Ascending aorta (tissue), 2 donors: ENCODE measurements around the gene SUMO4. TPM values are rescaled to one million over a fixed set of nuclear protein-coding genes. Genes with fewer than 3 reads are reported as not detected.

ENCODE experiments used
- DNase-seq, 2 donors: peaks; one replicate each; pipeline ENCODE4 v3.0.0-alpha.2; 2019; ENCODE audit warnings: low spot score in 2 of 2
- H3K27ac ChIP-seq, 2 donors: fragments of 200-600 bp; sonication (generic); one replicate each; pipeline ENCODE4 v1.5.1; 2016 to 2017; ENCODE audit warnings: mild to moderate bottlenecking in 1 of 2
- H3K27me3 ChIP-seq: fragments of 200-600 bp; sonication (generic); one replicate; pipeline ENCODE4 v1.5.1; 2017
- H3K36me3 ChIP-seq, 2 donors: fragments of 200-600 bp; sonication (generic); one replicate each; pipeline ENCODE4 v1.5.1; 2016
- H3K4me1 ChIP-seq, 2 donors: fragments of 200-600 bp; sonication (generic); one replicate each; pipeline ENCODE4 v1.5.1; 2016 to 2017; ENCODE audit warnings: mild to moderate bottlenecking in 1 of 2
- H3K4me3 ChIP-seq, 2 donors: fragments of 200-600 bp; sonication (generic); one replicate each; pipeline ENCODE4 v1.5.1; 2016 to 2017; ENCODE audit warnings: mild to moderate bottlenecking in 1 of 2
- H3K9me3 ChIP-seq, 2 donors: fragments of 200-600 bp; sonication (generic); one replicate each; pipeline ENCODE4 v1.5.1; 2016
- CTCF ChIP-seq, 3 experiments: fragments of 200-600 bp in 2 of 3; fragments of 450-650 bp in 1 of 3; sonication (generic) in 2 of 3; IDR thresholded peaks; one replicate each; pipeline ENCODE4 v1.5.1; 2016 to 2019; ENCODE audit warnings: antibody characterized with exemption in 3 of 3, mild to moderate bottlenecking in 1 of 3, moderate library complexity in 1 of 3
- intact Hi-C: fragments of 100-400 bp; cut with DNase I; formaldehyde crosslinking; loops from one replicate; pipeline ENCODE4 v1.15.1; 2023
- total RNA-seq: library from RNA; depleted of rRNA; stranded (reverse); fragments of >200 nt; gene quantifications from one replicate; pipeline ENCODE4 v1.1.0, GENCODE V29; 2016

Gene SUMO4
- total RNA-seq, 1 donor from 2014 or later, result not detected

DNA sequence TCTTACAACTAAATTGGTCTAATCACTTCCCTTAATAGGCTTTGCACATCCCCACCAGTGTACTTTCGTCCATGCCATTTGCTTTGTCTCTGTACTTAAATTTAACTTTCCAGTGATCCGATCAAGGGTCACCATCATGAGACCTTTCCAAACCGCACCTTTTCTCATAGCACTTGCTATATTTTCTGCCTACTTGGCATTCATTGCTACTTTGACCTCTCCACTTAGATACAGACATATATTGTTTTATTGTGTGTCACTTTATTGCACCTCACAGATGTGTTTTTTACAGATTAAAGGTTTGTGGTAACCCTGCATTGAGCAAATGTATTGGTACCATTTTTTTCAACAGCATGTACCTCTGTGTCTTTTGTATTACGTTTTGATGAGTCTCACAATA, 14.8 kb downstream of the SUMO4 start:
- no peak for DNase-seq
- intact Hi-C loops, result no loop called here
- TF ChIP-seq CTCF (IDR thresholded peaks at IDR 0.05), result no peak
- Histone ChIP-seq H3K27me3 (no peaks in the 10 kb centered on the region), H3K4me1 (no peaks in the 10 kb centered on the region), H3K36me3 (peaks cover 5 to 17% of the 10 kb centered on the region in 2 donors), H3K9me3 (peaks cover 0 to 11% of the 10 kb centered on the region in 2 donors), H3K4me3 (no peak overlapping the region), H3K27ac (no peak overlapping the region)

- H3K9me3 ChIP-seq, result peaks cover 0 to 11% of the 10 kb centered on the region in 2 donors
- no peaks in the 10 kb centered on the region for H3K36me3 ChIP-seq
- H3K4me1 ChIP-seq, result peaks cover 4 to 5% of the 10 kb centered on the region in 2 donors
- intact Hi-C loops, result no loop called here
- H3K27me3 ChIP-seq, result no peaks in the 10 kb centered on the region
- no peak overlapping the region for H3K4me3 ChIP-seq
- TF ChIP-seq CTCF (IDR thresholded peaks at IDR 0.05), result no peak
- no peak for DNase-seq
- no peak overlapping the region for H3K27ac ChIP-seq
Measured at GRCh38 chr6:149419696-149420404, 19.8 kb downstream of the SUMO4 start.

- Histone ChIP-seq H3K27me3 (no peaks in the 10 kb centered on the region), H3K36me3 (no peaks in the 10 kb centered on the region), H3K4me3 (no peak overlapping the region), H3K4me1 (peaks cover 4 to 5% of the 10 kb centered on the region in 2 donors), H3K27ac (no peak overlapping the region), H3K9me3 (peaks cover 0 to 7% of the 10 kb centered on the region in 2 donors)
- intact Hi-C loops, result no loop called here
- TF ChIP-seq CTCF (IDR thresholded peaks at IDR 0.05), result no peak
- DNase-seq, result no peak
Measured at GRCh38 chr6:149421132-149421531, 21.1 kb downstream of the SUMO4 start.

GRCh38 chr6:149422581-149422980, 22.5 kb downstream of the SUMO4 start:
- Histone ChIP-seq H3K4me3 (no peak overlapping the region), H3K36me3 (no peaks in the 10 kb centered on the region), H3K9me3 (no peaks in the 10 kb centered on the region), H3K4me1 (peaks cover 4 to 5% of the 10 kb centered on the region in 2 donors), H3K27ac (no peak overlapping the region), H3K27me3 (no peaks in the 10 kb centered on the region)
- DNase-seq, result no peak
- no peak for TF ChIP-seq CTCF (IDR thresholded peaks at IDR 0.05)
- intact Hi-C loops, result no loop called here

GRCh38 chr6:149423964-149424440, 23.9 kb downstream of the SUMO4 start:
- TF ChIP-seq CTCF (IDR thresholded peaks at IDR 0.05), result no peak
- Histone ChIP-seq H3K36me3 (no peaks in the 10 kb centered on the region), H3K27ac (peak overlapping the region in 1 of 2 donors; percentile 50), H3K4me3 (peak overlapping the region; percentile 23 to 49), H3K27me3 (no peaks in the 10 kb centered on the region), H3K4me1 (peaks cover 4 to 5% of the 10 kb centered on the region in 2 donors), H3K9me3 (no peaks in the 10 kb centered on the region)
- DNase-seq, result no peak
- intact Hi-C loops, result no loop called here
